PC-9 (cell line): Measurements from ENCODE around the gene SORCS2.

Experiments
- CTCF ChIP-seq: fragments of 200-600 bp; sonication (generic); conservative IDR thresholded peaks from 2 replicates; pipeline ENCODE4 v1.6.1; 2017; ENCODE audit warnings: mixed run types, antibody characterized with exemption, mild to moderate bottlenecking, moderate library complexity
- EZH2 ChIP-seq: fragments of 200-600 bp; sonication (generic); IDR thresholded peaks from 2 replicates; pipeline ENCODE4 v1.8.0; 2017; ENCODE audit warnings: antibody characterized with exemption, low read depth

- TF ChIP-seq EZH2 (no peak), CTCF (no peak)
Measured at GRCh38 chr4:7628432-7628831, 436.1 kb downstream of the SORCS2 start.
